ENCODE measurements around the gene SNX30.

DNA sequence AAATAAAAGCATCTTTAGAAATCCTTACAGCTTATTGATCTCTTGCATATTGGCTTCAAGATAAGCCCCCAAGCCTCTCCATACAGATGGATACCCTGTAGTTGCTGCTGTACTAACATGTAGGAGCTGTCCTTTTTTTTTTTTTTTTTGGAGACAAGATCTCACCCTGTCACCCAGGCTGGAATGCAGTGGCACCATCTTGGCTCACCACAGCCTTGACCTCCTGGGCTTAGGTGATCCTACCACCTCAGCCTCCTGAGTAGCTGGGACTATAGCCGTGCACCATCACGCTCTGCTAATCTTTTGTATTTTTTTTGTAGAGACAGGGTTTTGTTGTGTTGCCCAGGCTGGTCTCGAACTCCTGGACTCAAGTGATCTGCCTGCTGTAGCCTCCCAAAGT lies 35.4 kb downstream of the SNX30 start:
- TF ChIP-seq, protein P1, sequence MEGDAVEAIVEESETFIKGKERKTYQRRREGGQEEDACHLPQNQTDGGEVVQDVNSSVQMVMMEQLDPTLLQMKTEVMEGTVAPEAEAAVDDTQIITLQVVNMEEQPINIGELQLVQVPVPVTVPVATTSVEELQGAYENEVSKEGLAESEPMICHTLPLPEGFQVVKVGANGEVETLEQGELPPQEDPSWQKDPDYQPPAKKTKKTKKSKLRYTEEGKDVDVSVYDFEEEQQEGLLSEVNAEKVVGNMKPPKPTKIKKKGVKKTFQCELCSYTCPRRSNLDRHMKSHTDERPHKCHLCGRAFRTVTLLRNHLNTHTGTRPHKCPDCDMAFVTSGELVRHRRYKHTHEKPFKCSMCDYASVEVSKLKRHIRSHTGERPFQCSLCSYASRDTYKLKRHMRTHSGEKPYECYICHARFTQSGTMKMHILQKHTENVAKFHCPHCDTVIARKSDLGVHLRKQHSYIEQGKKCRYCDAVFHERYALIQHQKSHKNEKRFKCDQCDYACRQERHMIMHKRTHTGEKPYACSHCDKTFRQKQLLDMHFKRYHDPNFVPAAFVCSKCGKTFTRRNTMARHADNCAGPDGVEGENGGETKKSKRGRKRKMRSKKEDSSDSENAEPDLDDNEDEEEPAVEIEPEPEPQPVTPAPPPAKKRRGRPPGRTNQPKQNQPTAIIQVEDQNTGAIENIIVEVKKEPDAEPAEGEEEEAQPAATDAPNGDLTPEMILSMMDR (IDR thresholded peaks at IDR 0.05): no peak
- no peak for TF ChIP-seq EZH2 (IDR thresholded peaks at IDR 0.05; ENCODE audit: borderline replicate concordance, insufficient read depth, low read depth, low read length, poor library complexity, severe bottlenecking)

Data from B cell (primary cell).